ENCODE results near the gene TRIM16.
"Not testable (repeated sequence)": the region's sequence is repeated elsewhere in the genome, so short reads cannot be mapped to it uniquely, and the experiment has no call there.

Gene TRIM16

GRCh38 chr17:15615850-15616249 lies 68.3 kb downstream of the TRIM16 start:
- not testable (repeated sequence) for DNase-seq (ENCODE audit: low read depth)

- not testable (repeated sequence) for DNase-seq (ENCODE audit: low read depth)
Observed at GRCh38 chr17:15613111-15613510, 71.0 kb downstream of the TRIM16 start.

GRCh38 chr17:15592960-15593359 lies 91.2 kb downstream of the TRIM16 start:
- not testable (repeated sequence) for DNase-seq (ENCODE audit: low read depth)

- DNase-seq (ENCODE audit: low read depth): not testable (repeated sequence)
Observed at GRCh38 chr17:15591986-15592385, 92.1 kb downstream of the TRIM16 start.

- DNase-seq (ENCODE audit: low read depth): not testable (repeated sequence)
Observed at GRCh38 chr17:15590844-15591243, 93.3 kb downstream of the TRIM16 start.

GRCh38 chr17:15589544-15590536 lies 94.3 kb downstream of the TRIM16 start:
- DNase-seq (ENCODE audit: low read depth): not testable (repeated sequence)

- not testable (repeated sequence) for DNase-seq (ENCODE audit: low read depth)
Observed at GRCh38 chr17:15588017-15588416, 96.1 kb downstream of the TRIM16 start.

- DNase-seq (ENCODE audit: low read depth): not testable (repeated sequence)
Observed at GRCh38 chr17:15583313-15583712, 100.8 kb downstream of the TRIM16 start.

GRCh38 chr17:15581462-15581861 lies 102.6 kb downstream of the TRIM16 start:
- DNase-seq (ENCODE audit: low read depth): not testable (repeated sequence)

All from T follicular helper cell (primary cell).